H1 (cell line): ENCODE measurements around the gene TBC1D19. TPM values are rescaled to one million over a fixed set of nuclear protein-coding genes. Genes with fewer than 3 reads are reported as not detected.

Experiments
- CHD2 ChIP-seq: IDR thresholded peaks from 2 replicates; pipeline ENCODE4 v1.6.1; 2012; ENCODE audit warnings: low read length, improper control_type of control experiment
- CHD7 ChIP-seq: fragments of 300-600 bp; sonication (generic); IDR thresholded peaks from 2 replicates; pipeline ENCODE4 v1.7.1; 2012; ENCODE audit warnings: low read length, moderate library complexity, mild to moderate bottlenecking, inconsistent platforms; ENCODE audit not compliant: insufficient replicate concordance
- EGR1 ChIP-seq: IDR thresholded peaks from 2 replicates; pipeline ENCODE4 v1.6.1; 2011; ENCODE audit warnings: low read depth, low read length, borderline replicate concordance
- EP300 ChIP-seq, 2 experiments: IDR thresholded peaks; 1 replicate in 1 of 2; 2 replicates in 1 of 2; pipeline ENCODE4 v1.6.1; 2011 to 2012; ENCODE audit warnings: low read depth in 2 of 2, low read length in 2 of 2, mild to moderate bottlenecking in 2 of 2, borderline replicate concordance in 1 of 2, inconsistent platforms in 1 of 2, moderate library complexity in 1 of 2
- PHF8 ChIP-seq: fragments of 200-600 bp; sonication (generic); conservative IDR thresholded peaks from 2 replicates; pipeline ENCODE4 v1.7.1; 2012; ENCODE audit warnings: low read depth, mild to moderate bottlenecking, inconsistent platforms, low read length, moderate library complexity
- polyA plus RNA-seq, 7 experiments: library from polyadenylated mRNA; depleted of rRNA in 3 of 7; stranded (reverse) in 5 of 7; unstranded in 2 of 7; fragments of >200 nt in 5 of 7; fragments of 200-250 nt in 2 of 7; gene quantifications; 1 replicate in 5 of 7; 2 replicates in 1 of 7; 4 replicates in 1 of 7; pipeline versions ENCODE4 v1.2.1 to v1.2.3, GENCODE V29; 2011 to 2013; ENCODE audit warnings: missing spikeins in 2 of 7, mixed read lengths in 2 of 7
- total RNA-seq: library from RNA; stranded (reverse); fragmentation: NEBNext Ultra II Directional; extraction: Animal tissue kit (Norgen Biotek cat#: 25700); gene quantifications from 2 replicates; pipeline ENCODE4 v1.2.1, GENCODE V29; 2021

Gene TBC1D19
- total and polyA plus RNA-seq, 2 of the 8 experiments (the other 6 are each of a cell fraction or from before 2014, with no cell fraction given) = 1.9 to 3.5 TPM

GRCh38 chr4:26731351-26732035 lies 147.6 kb downstream of the TBC1D19 start (continued):
- TF ChIP-seq CHD7 = no peak
- no peak for TF ChIP-seq EP300 (IDR thresholded peaks at IDR 0.05; ENCODE audit: borderline replicate concordance in 1 of 2, low read depth in 2 of 2, low read length in 2 of 2)
- no peak for TF ChIP-seq CHD2
- no peak for TF ChIP-seq EGR1
- TF ChIP-seq PHF8 = no peak
- TF ChIP-seq, all 59 proteins: peak for 0
